Pancreas (tissue), 10 donors: ENCODE data around the gene ZNF117. TPM values are rescaled to one million over a fixed set of nuclear protein-coding genes. Genes with fewer than 3 reads are reported as not detected.
A peak's percentile ranks its signal among the peaks of the same experiment; 100 is the strongest.

ENCODE experiments used
- ATAC-seq, 4 donors: fragments of 200-7000 bp; cut with Tn5 transposase; one replicate each; pipeline versions ENCODE4 v1.8.0 to v1.9.1; 2020; ENCODE audit warnings: mild to moderate bottlenecking in 4 of 4, moderate library complexity in 4 of 4
- DNase-seq, 6 donors: peaks; one replicate each; pipeline ENCODE4 v3.0.0-alpha.2; 2020
- FAIRE-seq: peaks from 2 replicates; lab custom pipeline; 2012; peaks lifted over from hg19 to GRCh38; lab: Jason Lieb, UNC
- H3K27ac ChIP-seq, 4 donors: fragments of 200-600 bp; sonication (generic); 1 replicate in 3 of 4; 2 replicates in 1 of 4; pipeline versions ENCODE4 v1.5.0 to v1.8.0; 2020
- H3K27me3 ChIP-seq, 4 donors: fragments of 200-600 bp; one replicate each; pipeline ENCODE4 v1.8.0; 2021
- H3K36me3 ChIP-seq, 3 donors: fragments of 200-600 bp; sonication (generic) in 1 of 3; one replicate each; pipeline versions ENCODE4 v1.5.0 to v1.8.0; 2020 to 2021
- H3K4me1 ChIP-seq, 3 donors: fragments of 200-600 bp; one replicate each; pipeline ENCODE4 v1.8.0; 2021
- H3K4me3 ChIP-seq, 4 donors: fragments of 200-600 bp; sonication (generic) in 2 of 4; one replicate each; pipeline versions ENCODE4 v1.5.0 to v1.8.0; 2020 to 2021
- H3K9me3 ChIP-seq, 4 donors: fragments of 200-600 bp; one replicate each; pipeline ENCODE4 v1.8.0; 2021
- WGBS, 2 donors: extraction: QIAGEN DNeasy Blood & Tissue Kit; methylation state at CpG; one replicate each; pipeline ENCODE4 v1.1.7; 2013; 5-methylcytosine and 5-hydroxymethylcytosine counted together
- intact Hi-C, 3 donors: fragments of 100-400 bp; cut with DNase I; formaldehyde crosslinking; loops; one replicate each; pipeline versions ENCODE4 v1.11.1 to v1.14.2; 2022
- polyA plus RNA-seq, 2 donors: library from polyadenylated mRNA; stranded (reverse); fragments of 200-250 nt; gene quantifications; one replicate each; pipeline ENCODE4 v1.2.3, GENCODE V29; 2013
- total RNA-seq, 6 donors: library from RNA; stranded (reverse); fragmentation: NEBNext Ultra II Directional in 4 of 6; extraction: Animal tissue kit (Norgen Biotek cat#: 25700) in 4 of 6; gene quantifications; one replicate each; pipeline versions ENCODE4 v1.2.1 to v1.2.4, GENCODE V29; 2021 to 2023
- TF ChIP-seq, protein P1 (sequence below), 4 donors: fragments of 200-600 bp; sonication (generic) in 3 of 4; IDR thresholded peaks; one replicate each; pipeline versions ENCODE4 v1.5.0 to v1.8.0; 2021; ENCODE audit warnings: antibody characterized with exemption in 4 of 4
- donor health status: healthy with polysubstance abuse.
- donor health status: DM: no; HTN: no; CAD: no; lungs with moderate emphysema.
- donor health status: DM: no; HTN: no; CAD: no.
- donor health status: control.
- donor health status: control.
- donor health status: Bipolar disorder and iron deficiency.
- donor health status: DM: yes; HTN: yes; CAD: no.
- donor health status: DM: no; HTN: no; CAD: no.
- donor health status: DM: no; HTN: no; CAD: no.
- donor health status: DM: yes; HTN: yes; CAD: no.

The ZNF117 gene
- total and polyA plus RNA-seq, 8 donors = 3.0 to 9.4 (median 3.9) TPM

DNA sequence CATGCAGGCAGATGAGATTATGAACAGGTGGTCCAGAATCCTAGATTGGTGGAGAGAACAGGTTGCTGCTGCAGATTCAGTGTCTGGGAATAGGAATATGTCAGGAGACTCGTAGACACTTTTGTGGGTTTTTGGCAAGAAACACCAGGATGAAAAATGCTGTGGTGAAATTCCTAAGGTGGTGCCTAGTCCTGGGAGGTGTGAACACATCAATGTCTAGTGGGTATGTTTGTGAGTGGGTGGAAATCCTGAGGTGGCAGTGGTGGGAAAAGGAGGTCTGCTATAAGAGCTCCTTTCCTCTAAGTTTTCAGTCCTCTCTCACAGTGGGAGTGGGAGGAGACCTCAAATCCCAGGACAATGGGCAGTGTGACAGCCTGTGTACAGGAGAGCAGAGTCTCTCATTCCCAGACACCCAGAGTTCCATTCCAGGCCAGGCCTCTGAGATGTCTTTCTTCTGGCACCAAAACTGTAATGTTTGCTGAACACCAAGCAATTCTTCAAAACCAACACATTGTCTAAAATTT lies 10.5 kb upstream of the ZNF117 start:
- no peak for FAIRE-seq
- no peak for DNase-seq
- TF ChIP-seq, protein P1, sequence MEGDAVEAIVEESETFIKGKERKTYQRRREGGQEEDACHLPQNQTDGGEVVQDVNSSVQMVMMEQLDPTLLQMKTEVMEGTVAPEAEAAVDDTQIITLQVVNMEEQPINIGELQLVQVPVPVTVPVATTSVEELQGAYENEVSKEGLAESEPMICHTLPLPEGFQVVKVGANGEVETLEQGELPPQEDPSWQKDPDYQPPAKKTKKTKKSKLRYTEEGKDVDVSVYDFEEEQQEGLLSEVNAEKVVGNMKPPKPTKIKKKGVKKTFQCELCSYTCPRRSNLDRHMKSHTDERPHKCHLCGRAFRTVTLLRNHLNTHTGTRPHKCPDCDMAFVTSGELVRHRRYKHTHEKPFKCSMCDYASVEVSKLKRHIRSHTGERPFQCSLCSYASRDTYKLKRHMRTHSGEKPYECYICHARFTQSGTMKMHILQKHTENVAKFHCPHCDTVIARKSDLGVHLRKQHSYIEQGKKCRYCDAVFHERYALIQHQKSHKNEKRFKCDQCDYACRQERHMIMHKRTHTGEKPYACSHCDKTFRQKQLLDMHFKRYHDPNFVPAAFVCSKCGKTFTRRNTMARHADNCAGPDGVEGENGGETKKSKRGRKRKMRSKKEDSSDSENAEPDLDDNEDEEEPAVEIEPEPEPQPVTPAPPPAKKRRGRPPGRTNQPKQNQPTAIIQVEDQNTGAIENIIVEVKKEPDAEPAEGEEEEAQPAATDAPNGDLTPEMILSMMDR (IDR thresholded peaks at IDR 0.05) = no peak
- H3K9me3 ChIP-seq = no peaks in the 10 kb centered on the region
- H3K27me3 ChIP-seq = no peaks in the 10 kb centered on the region
- intact Hi-C loops = no loop called here
- 0% methylated on average over 1 of the region's 1 CpG for WGBS, 2 donors
- no peak overlapping the region for H3K4me3 ChIP-seq
- peaks cover 12 to 32% (median 17%) of the 10 kb centered on the region in 3 donors for H3K4me1 ChIP-seq
- ATAC-seq = no peak
- H3K27ac ChIP-seq = no peak overlapping the region
- H3K36me3 ChIP-seq = no peaks in the 10 kb centered on the region

GRCh38 chr7:64999165-65000004 lies 8.5 kb upstream of the ZNF117 start:
- no peak overlapping the region for H3K4me3 ChIP-seq
- H3K4me1 ChIP-seq = peaks cover 0 to 26% (median 8%) of the 10 kb centered on the region in 3 donors
- peak; percentile 64 to 75 (median 73) for ATAC-seq
- H3K27ac ChIP-seq = peak overlapping the region in 3 of 4 donors; percentile 51 to 69 (median 60)
- TF ChIP-seq, protein P1 (IDR thresholded peaks at IDR 0.05) = no peak
- intact Hi-C loops = no loop called here
- FAIRE-seq = no peak
- no peaks in the 10 kb centered on the region for H3K9me3 ChIP-seq
- 60 to 75% methylated on average over 11 of the region's 11 CpGs for WGBS, 2 donors
- H3K36me3 ChIP-seq = no peaks in the 10 kb centered on the region
- DNase-seq = peak in 5 of 6 donors; percentile 27 to 50 (median 45)
- H3K27me3 ChIP-seq = no peaks in the 10 kb centered on the region

DNA sequence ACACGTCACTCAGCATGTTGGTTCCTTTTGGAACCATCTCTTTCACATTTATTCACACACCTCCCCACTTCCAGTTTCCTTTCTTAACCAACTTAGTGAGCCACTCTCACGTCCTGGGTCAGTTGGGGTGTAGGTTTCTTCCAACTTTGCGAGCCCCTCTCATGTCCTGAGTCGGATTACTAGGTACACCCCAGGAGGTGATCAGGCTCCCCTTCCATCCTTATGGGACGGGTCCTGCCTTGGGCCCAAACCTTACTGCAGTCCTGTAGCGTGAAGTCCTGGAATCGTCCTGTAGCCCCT lies 8.0 kb upstream of the ZNF117 start:
- H3K27me3 ChIP-seq = no peaks in the 10 kb centered on the region
- no peaks in the 10 kb centered on the region for H3K9me3 ChIP-seq
- DNase-seq (no peak), ATAC-seq (no peak), FAIRE-seq (no peak)
- no peak overlapping the region for H3K4me3 ChIP-seq
- TF ChIP-seq, protein P1 (IDR thresholded peaks at IDR 0.05) = no peak
- WGBS, 2 donors = 92 to 100% methylated on average over 7 of the region's 7 CpGs
- peak overlapping the region in 3 of 4 donors; percentile 19 to 69 (median 51) for H3K27ac ChIP-seq
- peaks cover 0 to 26% (median 8%) of the 10 kb centered on the region in 3 donors for H3K4me1 ChIP-seq
- intact Hi-C loops = no loop called here
- H3K36me3 ChIP-seq = no peaks in the 10 kb centered on the region

GRCh38 chr7:64997927-64998391 lies 7.1 kb upstream of the ZNF117 start:
- Histone ChIP-seq H3K4me3 (no peak overlapping the region), H3K27me3 (no peaks in the 10 kb centered on the region), H3K36me3 (no peaks in the 10 kb centered on the region), H3K9me3 (no peaks in the 10 kb centered on the region), H3K27ac (peak overlapping the region in 3 of 4 donors; percentile 19 to 69 (median 41)), H3K4me1 (peaks cover 0 to 26% (median 8%) of the 10 kb centered on the region in 3 donors)
- ATAC-seq (peak; percentile 60 to 76 (median 70)), DNase-seq (peak in 4 of 6 donors; percentile 17 to 57 (median 40)), FAIRE-seq (no peak)
- TF ChIP-seq, protein P1 (IDR thresholded peaks at IDR 0.05) = no peak
- intact Hi-C loops = no loop called here
- 42 to 62% methylated on average over 8 of the region's 8 CpGs for WGBS, 2 donors
